Measurements from ENCODE around the gene EIF1AD. TPM values are rescaled to one million over a fixed set of nuclear protein-coding genes. Genes with fewer than 3 reads are reported as not detected.

Gene EIF1AD
- total RNA-seq, 2 experiments from 2014 or later = 51.1 to 63.2 TPM

DNA sequence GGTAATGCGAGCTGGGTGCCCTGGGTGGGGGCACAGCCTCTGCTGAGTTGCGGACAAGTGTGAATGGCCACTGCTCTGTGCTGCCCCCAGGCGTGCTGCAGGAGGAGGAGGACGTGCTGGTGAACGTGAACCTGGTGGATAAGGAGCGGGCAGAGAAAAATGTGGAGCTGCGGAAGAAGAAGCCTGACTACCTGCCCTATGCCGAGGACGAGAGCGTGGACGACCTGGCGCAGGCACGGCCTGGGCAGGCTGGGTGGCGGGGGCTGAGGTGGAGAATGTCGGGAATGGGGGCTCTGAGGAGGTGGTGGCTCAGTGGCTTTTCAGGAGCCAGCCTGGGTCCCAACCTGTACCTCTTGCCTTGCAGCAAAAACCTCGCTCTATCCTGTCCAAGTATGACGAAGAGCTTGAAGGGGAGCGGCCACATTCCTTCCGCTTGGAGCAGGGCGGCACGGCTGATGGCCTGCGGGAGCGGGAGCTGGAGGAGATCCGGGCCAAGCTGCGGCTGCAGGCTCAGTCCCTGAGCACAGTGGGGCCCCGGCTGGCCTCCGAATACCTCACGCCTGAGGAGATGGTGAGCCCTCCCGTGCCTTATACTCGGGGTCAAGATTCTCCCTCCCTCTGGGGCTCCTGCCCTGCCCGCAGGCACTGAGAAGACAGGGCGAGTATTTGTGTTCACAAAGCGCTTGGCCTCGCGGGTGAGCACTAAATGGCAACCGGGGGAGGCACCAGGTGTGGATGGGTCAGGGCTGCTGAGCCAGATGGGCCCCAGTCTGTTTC is 35.8 kb downstream of the EIF1AD start:
- Histone ChIP-seq H3K9me3 (ENCODE audit: low read length) (no peaks in the 10 kb centered on the region), H3K4me3 (ENCODE audit: low read depth, low read length, poor library complexity, severe bottlenecking) (no peak overlapping the region), H3K4me1 (ENCODE audit: insufficient read depth, low read length, poor library complexity, severe bottlenecking) (peaks cover 11% of the 10 kb centered on the region), H3K4me2 (ENCODE audit: low read length) (no peak overlapping the region), H3K36me3 (ENCODE audit: insufficient read depth, low read length) (peaks cover 65% of the 10 kb centered on the region), H4K20me1 (ENCODE audit: insufficient read depth, low read length) (peaks cover 7% of the 10 kb centered on the region; the same call in 1 of the 2 replicates), H2AFZ (ENCODE audit: low read length) (no peak overlapping the region), H3K27ac (ENCODE audit: low read depth, low read length, poor library complexity, severe bottlenecking) (no peak overlapping the region), H3K79me2 (ENCODE audit: insufficient read depth, low read depth, low read length) (peaks cover 24% of the 10 kb centered on the region), H3K9me2 (ENCODE audit: insufficient read depth, low read length) (no peaks in the 10 kb centered on the region)
- TSS peak; percentile 77 for BruUV-seq (replicated peaks)
- POLR2A ChIA-PET = no interaction called here
- TF ChIP-seq, protein P1, sequence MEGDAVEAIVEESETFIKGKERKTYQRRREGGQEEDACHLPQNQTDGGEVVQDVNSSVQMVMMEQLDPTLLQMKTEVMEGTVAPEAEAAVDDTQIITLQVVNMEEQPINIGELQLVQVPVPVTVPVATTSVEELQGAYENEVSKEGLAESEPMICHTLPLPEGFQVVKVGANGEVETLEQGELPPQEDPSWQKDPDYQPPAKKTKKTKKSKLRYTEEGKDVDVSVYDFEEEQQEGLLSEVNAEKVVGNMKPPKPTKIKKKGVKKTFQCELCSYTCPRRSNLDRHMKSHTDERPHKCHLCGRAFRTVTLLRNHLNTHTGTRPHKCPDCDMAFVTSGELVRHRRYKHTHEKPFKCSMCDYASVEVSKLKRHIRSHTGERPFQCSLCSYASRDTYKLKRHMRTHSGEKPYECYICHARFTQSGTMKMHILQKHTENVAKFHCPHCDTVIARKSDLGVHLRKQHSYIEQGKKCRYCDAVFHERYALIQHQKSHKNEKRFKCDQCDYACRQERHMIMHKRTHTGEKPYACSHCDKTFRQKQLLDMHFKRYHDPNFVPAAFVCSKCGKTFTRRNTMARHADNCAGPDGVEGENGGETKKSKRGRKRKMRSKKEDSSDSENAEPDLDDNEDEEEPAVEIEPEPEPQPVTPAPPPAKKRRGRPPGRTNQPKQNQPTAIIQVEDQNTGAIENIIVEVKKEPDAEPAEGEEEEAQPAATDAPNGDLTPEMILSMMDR (conservative IDR thresholded peaks at IDR 0.05; ENCODE audit: low read length) = no peak
- TF ChIP-seq EZH2phosphoT487 (IDR thresholded peaks at IDR 0.05; ENCODE audit: borderline replicate concordance, low read depth, low read length) = no peak
- intact Hi-C loops (cut with micrococcal nuclease; ENCODE audit: unreplicated experiment) = no loop called here
- DNase-seq (ENCODE audit: low spot score) = no peak
- CTCF ChIA-PET (ENCODE audit: unreplicated experiment) = no interaction called here

DNA sequence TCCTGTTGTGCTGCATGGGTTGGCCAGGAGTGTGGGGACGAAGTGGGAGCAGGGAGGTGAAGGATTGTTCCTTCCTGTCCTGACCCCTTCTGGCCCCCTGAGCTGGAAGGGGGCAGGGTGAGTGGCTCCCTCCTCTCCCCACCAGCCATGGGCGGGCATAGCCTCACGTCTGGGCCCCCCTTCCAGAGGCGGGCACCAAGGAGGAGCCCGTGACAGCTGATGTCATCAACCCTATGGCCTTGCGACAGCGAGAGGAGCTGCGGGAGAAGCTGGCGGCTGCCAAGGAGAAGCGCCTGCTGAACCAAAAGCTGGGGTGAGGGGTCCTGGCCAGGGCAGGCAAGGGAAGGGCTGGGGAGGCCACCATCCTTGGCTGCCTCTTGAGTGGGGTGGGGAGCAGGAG is 37.1 kb downstream of the EIF1AD start:
- no peak overlapping the region for H3K27ac ChIP-seq (ENCODE audit: low read depth, low read length, poor library complexity, severe bottlenecking)
- H3K79me2 ChIP-seq (ENCODE audit: insufficient read depth, low read depth, low read length) = peaks cover 27% of the 10 kb centered on the region
- no peaks in the 10 kb centered on the region for H3K9me2 ChIP-seq (ENCODE audit: insufficient read depth, low read length)
- H3K9me3 ChIP-seq (ENCODE audit: low read length) = no peaks in the 10 kb centered on the region
- DNase-seq (ENCODE audit: low spot score) = no peak
- POLR2A ChIA-PET = no interaction called here
- BruUV-seq (replicated peaks) = no TSS peak
- H2AFZ ChIP-seq (ENCODE audit: low read length) = no peak overlapping the region
- no peak for TF ChIP-seq EZH2phosphoT487 (IDR thresholded peaks at IDR 0.05; ENCODE audit: borderline replicate concordance, low read depth, low read length)
- TF ChIP-seq, protein P1 (conservative IDR thresholded peaks at IDR 0.05; ENCODE audit: low read length) = no peak
- intact Hi-C loops (cut with micrococcal nuclease; ENCODE audit: unreplicated experiment) = no loop called here
- CTCF ChIA-PET (ENCODE audit: unreplicated experiment) = no interaction called here
- H3K4me3 ChIP-seq (ENCODE audit: low read depth, low read length, poor library complexity, severe bottlenecking) = no peak overlapping the region
- H3K4me2 ChIP-seq (ENCODE audit: low read length) = no peak overlapping the region
- H3K4me1 ChIP-seq (ENCODE audit: insufficient read depth, low read length, poor library complexity, severe bottlenecking) = peaks cover 16% of the 10 kb centered on the region
- peaks cover 58% of the 10 kb centered on the region for H3K36me3 ChIP-seq (ENCODE audit: insufficient read depth, low read length)
- H4K20me1 ChIP-seq (ENCODE audit: insufficient read depth, low read length) = peaks cover 7% of the 10 kb centered on the region; the same call in 1 of the 2 replicates

DNA sequence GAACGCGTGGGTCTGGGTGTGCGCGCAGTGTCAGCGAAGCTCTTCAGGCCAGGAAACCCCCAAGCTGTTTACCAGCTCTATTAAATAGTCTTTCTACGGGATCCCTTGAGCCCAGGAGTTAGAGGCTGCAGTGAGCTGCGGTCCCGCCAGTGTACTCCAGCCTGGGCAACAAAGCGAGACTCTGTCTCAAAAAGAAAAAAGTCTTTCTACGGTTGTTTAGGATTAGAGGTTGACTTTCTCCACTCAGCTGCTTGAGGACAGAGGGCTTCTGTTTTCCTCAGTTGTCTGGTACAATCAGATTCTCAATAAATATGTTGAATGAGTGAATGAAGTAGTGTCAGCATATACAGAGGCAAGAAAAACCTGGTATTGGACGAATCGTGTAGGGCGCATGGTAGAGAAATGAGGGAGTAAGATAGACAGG is 39.8 kb downstream of the EIF1AD start:
- ChIA-PET POLR2A (interaction anchor here (0.6 kb wide), 2 partner anchors 105 to 396 kb away, joined by 5 to 6 read pairs; no protein-coding TSS in a partner anchor), CTCF (ENCODE audit: unreplicated experiment) (no interaction called here)
- Histone ChIP-seq H3K4me3 (ENCODE audit: low read depth, low read length, poor library complexity, severe bottlenecking) (peak overlapping the region; percentile 89), H2AFZ (ENCODE audit: low read length) (no peak overlapping the region), H3K9me3 (ENCODE audit: low read length) (no peaks in the 10 kb centered on the region), H4K20me1 (ENCODE audit: insufficient read depth, low read length) (peaks cover 7% of the 10 kb centered on the region; the same call in 1 of the 2 replicates), H3K27ac (ENCODE audit: low read depth, low read length, poor library complexity, severe bottlenecking) (no peak overlapping the region), H3K4me1 (ENCODE audit: insufficient read depth, low read length, poor library complexity, severe bottlenecking) (peaks cover 18% of the 10 kb centered on the region), H3K79me2 (ENCODE audit: insufficient read depth, low read depth, low read length) (peaks cover 27% of the 10 kb centered on the region), H3K36me3 (ENCODE audit: insufficient read depth, low read length) (peaks cover 35% of the 10 kb centered on the region), H3K4me2 (ENCODE audit: low read length) (peak overlapping the region; percentile 100), H3K9me2 (ENCODE audit: insufficient read depth, low read length) (no peaks in the 10 kb centered on the region)
- TF ChIP-seq, protein P1 (conservative IDR thresholded peaks at IDR 0.05; ENCODE audit: low read length) = no peak
- TF ChIP-seq EZH2phosphoT487 (IDR thresholded peaks at IDR 0.05; ENCODE audit: borderline replicate concordance, low read depth, low read length) = no peak
- TSS peak; percentile 64 for BruUV-seq (replicated peaks)
- DNase-seq (ENCODE audit: low spot score) = no peak
- intact Hi-C loops (cut with micrococcal nuclease; ENCODE audit: unreplicated experiment) = no loop called here

Data from OCI-LY7 (cell line).